Superior temporal gyrus (tissue), 1 donor: Measurements from ENCODE around the gene IBA57.

Experiments
- DNase-seq: peaks from one replicate; pipeline ENCODE4 v3.0.0-alpha.2; 2016; ENCODE audit errors: extremely low spot score

Gene IBA57

GRCh38 chr1:228190182-228190581 lies 24.6 kb downstream of the IBA57 start:
- no peak for DNase-seq

DNA sequence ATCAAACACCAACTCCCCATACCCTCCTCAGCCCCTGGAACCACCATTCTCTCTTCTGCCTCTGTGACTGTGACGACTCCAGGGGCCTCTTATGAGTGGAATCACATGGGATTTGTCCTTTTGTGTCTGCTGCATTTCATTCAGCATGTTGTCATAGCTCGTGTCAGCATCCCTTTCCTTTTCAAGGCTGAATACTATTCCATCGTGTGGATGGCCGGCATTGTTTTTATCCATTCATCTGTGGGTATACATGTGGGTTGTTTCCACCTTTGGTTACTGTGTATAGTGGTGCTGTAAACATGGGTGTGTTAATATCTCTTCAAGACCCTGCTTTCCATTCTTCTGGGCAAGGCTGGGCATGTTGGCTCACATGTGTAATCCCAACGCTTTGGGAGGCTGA lies 25.2 kb downstream of the IBA57 start:
- no peak for DNase-seq

DNA sequence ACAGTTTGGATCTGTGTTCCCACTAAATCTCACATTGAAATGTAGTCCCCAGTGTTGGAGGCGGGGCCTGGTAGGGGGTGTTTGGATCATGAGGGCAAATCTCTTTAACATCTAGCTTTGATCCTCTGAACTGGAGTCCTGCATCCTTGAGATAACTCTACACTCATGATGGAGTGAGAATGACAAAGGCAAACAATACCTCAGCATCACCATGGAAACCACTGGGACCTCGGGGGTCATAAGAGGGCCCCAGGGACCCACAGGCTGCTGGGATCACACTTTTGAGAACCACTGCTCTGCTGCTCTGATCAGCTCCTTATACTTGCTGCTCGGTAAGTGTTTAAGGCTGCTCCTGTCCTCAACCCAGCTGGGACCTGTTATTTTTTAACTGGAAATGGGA lies 28.8 kb downstream of the IBA57 start:
- no peak for DNase-seq

DNA sequence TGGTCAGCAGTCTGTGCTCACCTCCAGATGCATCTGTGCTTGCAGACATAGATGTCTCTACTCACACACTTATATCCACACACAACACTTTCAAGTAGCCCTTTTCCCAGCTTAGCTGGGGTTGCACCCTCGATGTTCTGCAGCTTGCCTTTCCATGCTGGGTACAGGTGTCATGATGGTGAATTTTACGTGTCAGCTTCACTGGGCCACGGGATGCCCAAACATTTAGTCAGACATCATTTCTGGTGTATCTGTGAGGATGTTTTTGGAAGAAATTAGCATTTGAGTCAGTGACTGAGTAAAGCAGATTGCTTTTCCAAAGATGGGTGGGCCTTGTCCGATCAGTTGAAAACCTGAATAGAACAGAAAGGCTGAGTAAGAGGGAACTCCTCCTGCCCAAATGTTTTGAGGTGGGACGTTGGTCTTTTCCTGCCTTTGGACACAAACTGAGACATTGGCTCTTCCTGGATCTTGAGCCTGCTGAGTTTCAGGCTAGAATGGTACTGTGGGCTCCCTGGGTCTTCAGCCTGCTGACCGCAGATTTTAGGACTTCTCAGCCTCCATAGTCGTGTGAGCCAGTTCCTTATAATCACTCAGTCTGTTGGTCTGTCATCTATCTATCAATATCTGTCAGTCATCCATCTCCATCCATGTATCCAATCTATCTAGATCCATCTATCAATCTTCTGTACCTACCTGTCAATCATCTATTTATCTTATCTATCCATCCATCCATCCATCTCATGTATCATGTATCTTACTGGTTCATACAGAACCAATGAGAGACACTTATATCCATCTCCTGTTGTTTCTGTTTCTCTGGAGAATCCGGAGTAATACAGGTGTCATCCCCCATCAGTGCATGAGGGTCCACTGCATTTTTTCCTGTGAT lies 29.6 kb downstream of the IBA57 start:
- no peak for DNase-seq

DNA sequence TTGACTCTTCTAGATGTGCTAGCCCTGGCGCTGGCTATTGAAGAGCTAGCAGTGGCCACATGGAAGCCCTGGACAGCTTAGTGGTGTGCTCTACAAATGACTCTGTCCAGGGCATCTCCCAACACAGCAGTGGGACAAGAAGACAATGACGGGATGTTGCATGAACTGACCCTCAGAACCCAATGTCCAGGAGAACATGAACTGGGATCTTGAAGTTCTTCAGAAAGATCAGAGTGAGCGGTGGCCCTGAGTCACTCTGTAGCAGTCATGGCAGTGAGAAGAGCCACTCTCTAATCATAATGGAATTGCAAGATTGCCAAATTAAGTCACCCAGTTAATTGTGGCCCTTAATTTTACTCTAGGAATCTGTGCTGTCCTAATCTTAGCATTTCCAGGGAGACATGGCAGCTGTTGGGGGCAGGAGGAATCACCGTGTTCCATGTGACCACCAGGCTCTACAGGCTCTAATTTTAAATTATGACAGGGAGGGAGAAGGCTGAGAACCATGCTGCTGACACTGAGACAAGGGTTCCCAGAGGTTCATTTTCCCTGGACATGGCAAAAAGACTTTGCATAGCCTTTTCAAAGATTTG lies 32.0 kb downstream of the IBA57 start:
- no peak for DNase-seq

DNA sequence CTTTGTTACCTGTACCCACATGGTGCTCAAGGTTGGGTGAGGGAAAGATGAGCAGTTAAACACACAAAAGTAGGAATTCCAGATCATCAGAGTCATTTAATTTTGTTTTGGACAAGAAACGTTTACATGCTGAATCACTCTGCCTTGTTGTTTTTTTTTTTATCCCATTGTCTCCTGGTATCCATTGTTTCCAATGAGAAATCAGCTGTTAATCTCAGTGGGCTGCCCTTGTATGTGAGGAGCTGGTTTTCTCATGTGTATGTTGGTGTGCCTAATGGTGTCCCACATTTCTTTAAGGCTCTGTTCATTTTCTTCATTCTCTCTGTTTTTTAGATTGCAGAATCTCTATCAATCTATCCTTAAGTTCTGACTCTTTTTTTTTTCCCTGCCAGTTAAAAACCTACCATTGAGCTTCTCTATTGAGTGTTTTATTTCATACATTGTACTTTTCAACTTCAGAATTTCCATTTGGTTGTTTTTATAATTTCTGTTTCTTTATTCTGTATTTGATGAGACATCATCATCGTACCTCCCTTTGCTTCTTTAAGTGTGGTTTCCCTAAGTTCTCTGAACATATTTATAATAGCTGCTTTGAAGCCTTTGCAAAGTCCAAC lies 33.5 kb downstream of the IBA57 start:
- no peak for DNase-seq

DNA sequence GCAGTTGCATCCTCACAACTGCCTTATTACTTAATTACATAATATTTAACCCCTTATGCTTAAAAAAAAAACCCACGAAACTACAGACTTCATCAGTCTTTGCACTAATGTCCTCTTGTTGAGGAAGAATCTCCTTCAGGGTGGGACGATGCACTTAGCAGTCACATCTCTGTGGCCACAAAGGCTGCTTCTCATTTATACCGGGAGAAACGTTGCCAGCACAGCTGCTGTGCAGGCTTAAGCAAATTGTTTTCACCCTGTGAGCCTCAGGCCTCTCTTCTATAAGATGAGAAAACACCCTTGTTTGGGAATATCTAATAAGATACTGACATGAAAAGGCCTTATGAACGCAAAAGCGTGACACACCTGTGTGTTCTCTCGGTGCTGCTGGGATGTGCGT lies 39.4 kb downstream of the IBA57 start:
- no peak for DNase-seq

DNA sequence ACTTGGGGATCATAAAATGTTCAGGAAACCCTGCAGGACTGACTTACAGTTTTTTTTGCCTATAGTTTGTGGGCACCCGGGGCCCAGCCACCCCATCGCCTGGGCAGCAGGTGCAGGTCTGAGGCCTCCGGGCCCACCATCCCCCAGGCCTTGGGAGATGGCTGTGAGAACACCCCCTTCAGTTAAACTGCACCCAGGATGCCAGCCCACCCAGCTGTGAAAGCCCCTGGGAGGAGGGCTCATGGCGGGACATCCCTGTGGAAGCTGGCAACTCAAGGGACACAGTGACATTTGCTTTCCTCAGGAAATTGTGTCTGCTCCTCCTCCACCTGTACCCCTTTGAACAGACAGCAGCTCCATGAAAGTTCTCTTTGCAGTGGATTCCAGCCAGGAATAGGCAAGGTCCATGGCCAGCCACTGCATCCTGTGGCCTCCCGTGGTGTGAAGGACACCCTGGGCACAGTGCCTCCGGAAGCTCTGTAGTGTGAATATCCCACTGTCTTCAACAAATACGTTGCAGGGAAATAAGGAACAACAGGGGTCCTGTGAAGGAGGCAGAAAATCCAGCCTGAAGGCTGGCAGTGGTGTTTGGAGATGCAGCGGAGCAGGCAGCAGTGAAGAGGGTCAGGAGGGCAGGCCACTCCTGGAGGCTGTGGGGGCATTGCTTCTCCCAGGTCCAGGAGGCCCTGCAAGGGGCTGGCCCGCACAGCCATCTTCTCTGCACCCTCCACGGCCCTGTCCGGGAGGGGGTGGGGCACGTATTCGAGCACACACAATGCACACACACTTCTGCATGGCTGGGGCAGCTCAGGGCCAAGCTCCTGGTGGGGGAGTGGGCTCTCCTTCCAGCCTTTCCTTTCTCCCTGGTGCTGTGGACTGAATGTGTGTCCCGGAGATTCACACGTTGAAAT lies 40.2 kb downstream of the IBA57 start:
- DNase-seq, result no peak

DNA sequence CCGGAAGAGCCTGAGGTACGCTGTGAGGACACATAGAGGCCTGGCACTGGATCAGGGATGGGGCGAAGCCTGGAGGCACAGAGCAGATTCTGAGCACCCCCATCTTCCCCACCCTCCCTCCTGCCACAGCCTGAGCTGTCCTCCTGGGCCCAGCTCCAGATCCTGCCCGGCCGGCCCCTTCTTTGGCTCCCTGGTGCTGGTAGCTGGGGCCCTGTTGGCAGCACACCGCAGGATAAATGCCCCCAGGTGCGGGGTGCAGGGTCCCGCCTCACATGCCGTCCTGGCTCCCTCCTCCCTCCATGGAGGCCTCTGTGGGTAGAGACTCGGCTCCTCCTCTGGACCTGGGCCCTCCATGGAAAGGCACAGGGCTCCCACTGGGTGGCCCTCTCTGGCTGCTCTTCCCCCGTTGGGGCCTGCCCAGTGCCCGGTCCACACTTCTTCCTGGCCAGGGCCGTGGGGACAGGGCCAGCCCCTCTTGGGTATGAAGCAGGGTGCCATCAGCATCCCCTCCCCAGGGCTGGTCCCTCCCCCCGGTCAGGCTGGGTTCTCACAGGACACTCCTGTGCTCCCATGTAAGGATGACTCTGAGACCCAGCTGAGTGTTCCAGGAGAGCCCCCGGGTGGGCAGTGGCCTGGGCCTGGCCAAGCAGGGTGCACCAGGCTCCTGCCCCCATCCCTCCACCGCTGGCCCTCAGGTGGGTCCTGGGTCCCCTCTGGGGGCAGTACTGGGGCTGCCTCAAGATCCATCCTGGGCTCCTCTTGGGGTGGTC lies 41.2 kb downstream of the IBA57 start:
- no peak for DNase-seq

DNA sequence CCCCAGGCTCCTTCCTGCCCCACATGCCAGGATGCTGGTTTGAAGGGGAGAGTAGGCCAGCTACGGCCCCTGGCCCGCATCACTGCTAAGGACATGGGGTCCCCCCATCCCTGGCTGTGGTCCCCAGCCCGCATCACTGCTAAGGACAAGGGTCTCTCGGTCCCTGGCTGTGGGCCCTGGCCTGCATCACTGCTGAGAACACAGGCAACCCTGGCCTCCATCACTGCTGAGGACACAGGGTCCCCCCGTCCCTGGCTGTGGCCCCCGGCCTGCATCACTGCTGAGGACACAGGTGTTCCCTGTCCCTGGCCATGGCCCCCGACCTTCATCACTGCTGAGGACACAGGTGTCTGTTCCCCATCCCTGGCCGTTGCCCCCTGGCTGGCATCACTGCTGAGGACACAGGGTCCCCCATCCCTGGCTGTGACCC lies 41.8 kb downstream of the IBA57 start:
- no peak for DNase-seq

GRCh38 chr1:228207851-228208821 lies 42.5 kb downstream of the IBA57 start, which contains the start of gene OBSCN:
TSS of gene OBSCN (plus strand) at chr1:228208044. CDS start at chr1:228211784, 3,740 bp downstream.
- DNase-seq, result no peak

DNA sequence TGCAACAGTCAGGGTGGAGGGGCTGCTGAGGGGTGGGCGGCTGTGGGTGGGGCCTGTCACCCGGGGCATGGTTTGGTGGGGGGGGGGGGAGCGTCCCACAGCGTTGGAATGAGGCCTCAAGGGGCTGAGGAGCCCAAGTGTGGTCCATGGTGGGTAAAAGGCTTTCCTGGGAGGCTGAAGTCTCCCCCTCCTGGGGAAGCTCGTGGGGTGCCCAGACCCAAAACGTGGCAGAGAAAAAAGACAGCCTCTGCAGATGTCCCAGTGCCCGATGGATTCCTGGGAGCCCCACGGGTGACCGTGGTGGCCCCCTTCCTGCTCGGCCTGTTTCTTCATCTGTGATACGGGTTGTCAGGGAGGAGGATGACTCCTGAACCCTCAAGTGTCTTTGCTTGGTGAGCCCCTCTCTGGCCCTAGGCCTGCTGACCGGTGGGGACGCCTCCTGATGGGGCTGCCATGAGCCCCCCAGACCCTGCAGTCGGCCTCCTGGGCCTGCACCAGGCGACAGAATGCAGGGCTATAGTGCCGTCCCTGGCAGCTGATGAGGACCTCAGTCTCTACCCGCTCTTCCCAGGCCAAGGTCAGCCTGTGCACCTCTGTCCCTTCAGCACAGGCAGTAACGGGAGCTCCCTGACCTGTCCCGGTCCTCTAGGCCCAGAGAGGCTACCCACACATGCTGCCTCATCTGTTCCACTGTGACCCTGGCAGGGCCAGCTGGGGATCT lies 43.4 kb downstream of the IBA57 start:
- no peak for DNase-seq

GRCh38 chr1:228209657-228210056 lies 44.1 kb downstream of the IBA57 start:
- no peak for DNase-seq

- DNase-seq, result no peak
Observed at GRCh38 chr1:228210076-228210651, 44.6 kb downstream of the IBA57 start.

DNA sequence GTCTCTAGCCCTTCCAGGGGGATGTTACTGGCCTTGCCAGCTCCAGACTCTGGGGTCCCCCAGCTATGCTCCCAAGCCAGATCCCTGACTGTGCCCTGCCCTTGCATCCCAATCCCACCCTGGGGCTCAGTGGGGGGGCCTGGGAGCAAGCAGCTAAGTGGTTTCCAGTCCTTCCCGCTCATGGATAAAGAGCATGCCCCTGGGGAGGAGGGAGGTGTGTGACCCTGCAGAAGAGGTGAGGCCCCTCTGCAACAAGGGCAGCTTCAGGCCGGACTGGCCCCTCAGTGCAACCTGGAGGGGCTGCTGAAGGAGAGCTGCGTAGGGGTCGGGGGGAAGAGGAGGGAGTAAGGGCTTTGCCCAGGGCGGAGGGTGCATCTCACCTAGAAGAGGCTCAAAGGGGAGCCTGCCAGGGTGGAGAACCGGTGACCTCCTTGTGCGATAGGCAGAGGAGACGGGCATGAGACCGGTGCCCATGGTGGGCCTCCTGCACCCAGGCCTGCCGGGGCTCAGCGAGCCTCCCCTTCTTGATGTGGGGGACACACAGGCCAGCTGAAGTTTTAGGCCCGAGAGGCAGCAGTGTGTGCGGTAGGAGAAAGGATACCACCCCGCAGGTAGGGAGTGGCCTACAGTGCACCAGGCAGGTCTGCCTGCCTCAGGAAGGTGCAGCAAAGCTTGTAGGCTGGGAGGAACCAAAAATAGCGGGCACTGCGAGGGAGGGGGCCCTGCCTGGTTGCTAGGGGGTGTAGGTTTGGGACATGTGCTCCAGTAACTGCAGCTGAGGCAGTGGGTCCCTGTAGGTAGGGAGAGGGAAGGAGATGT lies 45.3 kb downstream of the IBA57 start:
- DNase-seq, result no peak

DNA sequence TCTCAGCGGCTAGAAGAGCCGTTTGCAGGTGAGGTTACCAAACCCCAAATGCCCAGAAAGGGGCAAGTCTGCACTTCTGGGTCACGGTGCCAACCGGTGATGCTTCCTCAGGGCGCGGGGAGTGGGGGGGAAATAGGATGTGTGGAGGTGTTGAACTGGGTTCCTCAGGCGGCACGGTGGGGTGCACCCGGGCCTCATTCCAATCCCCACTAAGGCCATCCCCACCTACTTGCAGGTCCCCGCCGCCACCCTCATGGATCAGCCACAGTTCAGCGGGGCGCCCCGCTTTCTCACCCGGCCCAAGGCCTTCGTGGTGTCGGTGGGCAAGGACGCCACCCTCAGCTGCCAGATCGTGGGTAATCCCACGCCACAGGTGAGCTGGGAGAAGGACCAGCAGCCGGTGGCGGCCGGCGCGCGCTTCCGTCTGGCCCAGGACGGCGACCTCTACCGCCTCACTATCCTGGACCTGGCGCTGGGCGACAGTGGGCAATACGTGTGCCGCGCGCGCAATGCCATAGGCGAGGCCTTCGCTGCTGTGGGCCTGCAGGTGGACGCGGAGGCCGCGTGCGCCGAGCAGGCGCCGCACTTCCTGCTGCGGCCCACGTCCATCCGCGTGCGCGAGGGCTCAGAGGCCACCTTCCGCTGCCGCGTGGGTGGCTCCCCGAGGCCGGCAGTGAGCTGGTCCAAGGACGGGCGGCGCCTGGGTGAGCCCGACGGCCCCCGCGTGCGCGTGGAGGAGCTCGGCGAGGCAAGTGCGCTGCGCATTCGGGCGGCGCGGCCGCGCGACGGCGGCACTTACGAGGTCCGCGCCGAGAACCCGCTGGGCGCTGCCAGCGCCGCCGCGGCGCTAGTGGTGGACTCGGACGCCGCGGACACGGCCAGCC lies 46.2 kb downstream of the IBA57 start:
- no peak for DNase-seq

DNA sequence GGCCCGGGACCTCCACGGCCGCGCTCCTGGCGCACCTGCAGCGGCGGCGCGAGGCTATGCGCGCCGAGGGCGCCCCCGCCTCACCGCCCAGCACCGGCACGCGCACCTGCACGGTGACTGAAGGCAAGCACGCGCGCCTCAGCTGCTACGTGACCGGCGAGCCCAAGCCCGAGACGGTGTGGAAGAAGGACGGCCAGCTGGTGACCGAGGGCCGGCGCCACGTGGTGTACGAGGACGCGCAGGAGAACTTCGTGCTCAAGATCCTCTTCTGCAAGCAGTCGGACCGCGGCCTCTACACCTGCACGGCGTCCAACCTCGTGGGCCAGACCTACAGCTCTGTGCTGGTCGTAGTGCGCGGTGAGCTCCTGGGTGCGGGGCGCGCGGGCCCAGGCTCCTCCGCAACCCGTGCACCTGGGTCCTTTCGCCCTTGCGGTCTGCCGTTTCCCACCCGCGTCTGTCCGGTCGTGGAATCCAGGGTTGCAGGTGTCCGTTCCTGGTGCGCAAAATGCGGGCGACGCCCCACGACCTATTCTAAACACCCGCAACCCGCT lies 46.9 kb downstream of the IBA57 start:
- DNase-seq, result no peak
